ENCODE results near the gene TRABD2A. TPM values are rescaled to one million over a fixed set of nuclear protein-coding genes. Genes with fewer than 3 reads are reported as not detected.

The TRABD2A gene
- total and polyA plus RNA-seq, 9 of the 15 experiments (the other 6 are each of a cell fraction or from before 2014, with no cell fraction given): 0.07 to 0.45 (median 0.25) TPM

DNA sequence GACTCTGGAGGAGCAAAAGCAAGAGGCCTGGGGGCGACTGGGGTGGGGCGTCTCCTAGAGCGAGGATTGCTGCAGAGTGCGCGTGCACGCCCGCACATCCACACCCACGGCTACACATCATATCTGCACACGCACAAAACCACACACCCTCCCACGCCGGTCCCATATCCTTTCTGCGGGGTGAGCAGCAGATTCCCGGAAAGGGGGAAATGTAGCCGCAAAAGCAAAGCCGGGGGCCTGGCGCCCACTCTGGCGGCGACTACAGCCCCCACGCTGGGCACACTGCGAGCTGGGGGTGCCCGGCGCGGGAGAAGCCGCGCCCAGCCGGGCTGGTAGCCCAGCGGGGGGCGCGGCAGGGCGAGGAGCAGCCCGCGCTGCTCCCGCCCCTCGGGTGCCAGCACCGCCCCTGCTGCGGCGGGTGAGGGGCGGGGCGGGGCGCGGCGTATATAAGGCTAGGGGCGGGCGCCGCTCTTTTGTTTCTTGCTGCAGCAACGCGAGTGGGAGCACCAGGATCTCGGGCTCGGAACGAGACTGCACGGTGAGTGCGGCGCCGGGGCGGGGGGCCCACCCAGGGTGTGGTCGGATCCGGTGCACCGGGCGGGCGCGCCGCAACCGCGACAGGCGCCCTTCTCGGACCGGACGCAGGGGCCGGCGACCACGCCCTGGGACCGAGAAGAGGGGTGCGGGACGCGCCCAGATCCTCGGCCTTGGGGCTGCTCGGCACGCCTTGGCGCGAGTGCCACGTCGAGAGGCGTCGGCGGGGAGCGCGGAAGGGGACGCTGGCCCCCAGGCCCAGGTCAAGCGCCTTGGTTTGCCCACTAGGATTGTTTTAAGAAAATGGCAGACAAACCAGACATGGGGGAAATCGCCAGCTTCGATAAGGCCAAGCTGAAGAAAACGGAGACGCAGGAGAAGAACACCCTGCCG lies 24.6 kb upstream of the TRABD2A start, which contains the start of gene TMSB10 (continued):
- TF ChIP-seq, protein P1, sequence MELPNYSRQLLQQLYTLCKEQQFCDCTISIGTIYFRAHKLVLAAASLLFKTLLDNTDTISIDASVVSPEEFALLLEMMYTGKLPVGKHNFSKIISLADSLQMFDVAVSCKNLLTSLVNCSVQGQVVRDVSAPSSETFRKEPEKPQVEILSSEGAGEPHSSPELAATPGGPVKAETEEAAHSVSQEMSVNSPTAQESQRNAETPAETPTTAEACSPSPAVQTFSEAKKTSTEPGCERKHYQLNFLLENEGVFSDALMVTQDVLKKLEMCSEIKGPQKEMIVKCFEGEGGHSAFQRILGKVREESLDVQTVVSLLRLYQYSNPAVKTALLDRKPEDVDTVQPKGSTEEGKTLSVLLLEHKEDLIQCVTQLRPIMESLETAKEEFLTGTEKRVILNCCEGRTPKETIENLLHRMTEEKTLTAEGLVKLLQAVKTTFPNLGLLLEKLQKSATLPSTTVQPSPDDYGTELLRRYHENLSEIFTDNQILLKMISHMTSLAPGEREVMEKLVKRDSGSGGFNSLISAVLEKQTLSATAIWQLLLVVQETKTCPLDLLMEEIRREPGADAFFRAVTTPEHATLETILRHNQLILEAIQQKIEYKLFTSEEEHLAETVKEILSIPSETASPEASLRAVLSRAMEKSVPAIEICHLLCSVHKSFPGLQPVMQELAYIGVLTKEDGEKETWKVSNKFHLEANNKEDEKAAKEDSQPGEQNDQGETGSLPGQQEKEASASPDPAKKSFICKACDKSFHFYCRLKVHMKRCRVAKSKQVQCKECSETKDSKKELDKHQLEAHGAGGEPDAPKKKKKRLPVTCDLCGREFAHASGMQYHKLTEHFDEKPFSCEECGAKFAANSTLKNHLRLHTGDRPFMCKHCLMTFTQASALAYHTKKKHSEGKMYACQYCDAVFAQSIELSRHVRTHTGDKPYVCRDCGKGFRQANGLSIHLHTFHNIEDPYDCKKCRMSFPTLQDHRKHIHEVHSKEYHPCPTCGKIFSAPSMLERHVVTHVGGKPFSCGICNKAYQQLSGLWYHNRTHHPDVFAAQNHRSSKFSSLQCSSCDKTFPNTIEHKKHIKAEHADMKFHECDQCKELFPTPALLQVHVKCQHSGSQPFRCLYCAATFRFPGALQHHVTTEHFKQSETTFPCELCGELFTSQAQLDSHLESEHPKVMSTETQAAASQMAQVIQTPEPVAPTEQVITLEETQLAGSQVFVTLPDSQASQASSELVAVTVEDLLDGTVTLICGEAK (IDR thresholded peaks at IDR 0.05): 0 out of 2 replicates have a peak, but pooled peaks have one; percentile 18
- TF ChIP-seq, protein P1 (CRISPR knock-in tag; IDR thresholded peaks at IDR 0.05): no peak
- TF ChIP-seq KDM1A (IDR thresholded peaks at IDR 0.05) (peak; percentile 17 to 61; a peak in 2 of 4 replicates), ZNF175 (CRISPR knock-in tag; IDR thresholded peaks at IDR 0.05; ENCODE audit: low read depth) (0 out of 2 replicates have a peak, but pooled peaks have one; percentile 17), SRSF7 (optimal IDR thresholded peaks at IDR 0.05; ENCODE audit: low read depth, low read length) (peak; percentile 77), TCF7L2 (IDR thresholded peaks at IDR 0.05; ENCODE audit: low read depth, low read length) (no peak), PTRF (tag; IDR thresholded peaks at IDR 0.05) (no peak), ZBTB1 (CRISPR knock-in tag; IDR thresholded peaks at IDR 0.05; ENCODE audit: borderline replicate concordance, low read depth) (peak; percentile 86), SETDB1 (IDR thresholded peaks at IDR 0.05; ENCODE audit: low read length) (no peak), HDAC1 (IDR thresholded peaks at IDR 0.05) (peak in 1 of 2 experiments; percentile 61; a peak in 2 of 4 replicates), ZNF507 (tag; conservative IDR thresholded peaks at IDR 0.05) (no peak), CHD1 (IDR thresholded peaks at IDR 0.05; ENCODE audit: low read length) (peak; percentile 49), POLR2B (IDR thresholded peaks at IDR 0.05; ENCODE audit: low read depth, partially characterized antibody) (peak; percentile 88), CBFA2T2 (conservative IDR thresholded peaks at IDR 0.05) (no peak), L3MBTL2 (IDR thresholded peaks at IDR 0.05) (peak; percentile 61), PCBP2 (IDR thresholded peaks at IDR 0.05; ENCODE audit: low read depth, low read length, poor library complexity, severe bottlenecking) (peak; percentile 45), POLR2AphosphoS5 (IDR thresholded peaks at IDR 0.05; ENCODE audit: control insufficient read depth, insufficient read depth, low read depth, low read length) (peak; percentile 92)
- TF ChIP-seq, protein P2, sequence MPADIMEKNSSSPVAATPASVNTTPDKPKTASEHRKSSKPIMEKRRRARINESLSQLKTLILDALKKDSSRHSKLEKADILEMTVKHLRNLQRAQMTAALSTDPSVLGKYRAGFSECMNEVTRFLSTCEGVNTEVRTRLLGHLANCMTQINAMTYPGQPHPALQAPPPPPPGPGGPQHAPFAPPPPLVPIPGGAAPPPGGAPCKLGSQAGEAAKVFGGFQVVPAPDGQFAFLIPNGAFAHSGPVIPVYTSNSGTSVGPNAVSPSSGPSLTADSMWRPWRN (IDR thresholded peaks at IDR 0.05; ENCODE audit: low read depth): peak; percentile 87
